Measurements from ENCODE around the gene HINT2.

GRCh38 chr9:35847792-35848572, 33.1 kb upstream of the HINT2 start:
- TF ChIP-seq CTCF (conservative IDR thresholded peaks at IDR 0.05; ENCODE audit: low read depth, low read length) (no peak), EZH2 (IDR thresholded peaks at IDR 0.05; ENCODE audit: borderline replicate concordance, low read depth, low read length, poor library complexity, severe bottlenecking) (no peak)

Measured in A673 (cell line).